Trophoblast cell (in vitro differentiated cells and primary cell): ENCODE results near the gene APOL4.
"Not testable (repeated sequence)": the region's sequence is repeated elsewhere in the genome, so short reads cannot be mapped to it uniquely, and the experiment has no call there.

ENCODE experiments used
- DNase-seq, 2 donors: peaks; one replicate each; pipeline ENCODE4 v3.0.0-alpha.2; 2016
- H2AFZ ChIP-seq: 2 replicates; pipeline ENCODE4 v1.6.1; 2013; ENCODE audit warnings: low read length, moderate library complexity, mild to moderate bottlenecking; ENCODE audit not compliant: insufficient read depth, poor library complexity
- H2AK5ac ChIP-seq: 2 replicates; pipeline ENCODE4 v1.6.1; 2013; ENCODE audit warnings: mild to moderate bottlenecking, low read length
- H2BK120ac ChIP-seq: 2 replicates; pipeline ENCODE4 v1.6.1; 2013; ENCODE audit warnings: low read length, mild to moderate bottlenecking, moderate library complexity; ENCODE audit not compliant: insufficient read depth, poor library complexity
- H2BK12ac ChIP-seq: 2 replicates; pipeline ENCODE4 v1.6.1; 2013; ENCODE audit warnings: mild to moderate bottlenecking, low read length, moderate library complexity
- H2BK5ac ChIP-seq: 2 replicates; pipeline ENCODE4 v1.6.1; 2013; ENCODE audit warnings: low read length, low read depth, moderate library complexity, mild to moderate bottlenecking; ENCODE audit not compliant: poor library complexity
- H3K14ac ChIP-seq: 2 replicates; pipeline ENCODE4 v1.6.1; 2013; ENCODE audit warnings: mild to moderate bottlenecking, low read length
- H3K18ac ChIP-seq: 2 replicates; pipeline ENCODE4 v1.6.1; 2013; ENCODE audit warnings: mild to moderate bottlenecking, low read length
- H3K23ac ChIP-seq: 2 replicates; pipeline ENCODE4 v1.6.1; 2013; ENCODE audit warnings: low read length
- H3K27ac ChIP-seq: 2 replicates; pipeline ENCODE4 v1.5.1; 2013; ENCODE audit warnings: low read depth, mild to moderate bottlenecking, inconsistent platforms, low read length, moderate library complexity
- H3K27me3 ChIP-seq: 2 replicates; pipeline ENCODE4 v1.6.1; 2013; ENCODE audit warnings: inconsistent platforms, mild to moderate bottlenecking, low read length, moderate library complexity; ENCODE audit not compliant: insufficient read depth
- H3K36me3 ChIP-seq, 2 experiments: 1 replicate in 1 of 2; 2 replicates in 1 of 2; pipeline ENCODE4 v1.6.1; 2013; ENCODE audit warnings: low read length in 2 of 2, mild to moderate bottlenecking in 2 of 2, moderate library complexity in 1 of 2; ENCODE audit not compliant: insufficient read depth in 2 of 2, control insufficient read depth in 1 of 2
- H3K4ac ChIP-seq: 2 replicates; pipeline ENCODE4 v1.6.1; 2013; ENCODE audit warnings: low read depth, mild to moderate bottlenecking, low read length, moderate library complexity
- H3K4me1 ChIP-seq, 2 experiments: 1 replicate in 1 of 2; 2 replicates in 1 of 2; pipeline ENCODE4 v1.6.1; 2013; ENCODE audit warnings: low read length in 2 of 2, mild to moderate bottlenecking in 2 of 2, moderate library complexity in 1 of 2; ENCODE audit not compliant: insufficient read depth in 2 of 2, control insufficient read depth in 1 of 2
- H3K4me2 ChIP-seq: 2 replicates; pipeline ENCODE4 v1.6.1; 2013; ENCODE audit warnings: inconsistent platforms, mild to moderate bottlenecking, low read length, moderate library complexity
- H3K4me3 ChIP-seq: 2 replicates; pipeline ENCODE4 v1.5.1; 2013; ENCODE audit warnings: mild to moderate bottlenecking, low read depth, low read length, inconsistent platforms
- H3K79me1 ChIP-seq: one replicate; pipeline ENCODE4 v1.6.1; 2013; ENCODE audit warnings: low read length
- H3K79me2 ChIP-seq: 2 replicates; pipeline ENCODE4 v1.6.1; 2013; ENCODE audit warnings: low read length, mild to moderate bottlenecking; ENCODE audit not compliant: control insufficient read depth, insufficient read depth, poor library complexity
- H3K9ac ChIP-seq: 2 replicates; pipeline ENCODE4 v1.6.1; 2013; ENCODE audit warnings: mild to moderate bottlenecking, low read length
- H3K9me3 ChIP-seq: 2 replicates; pipeline ENCODE4 v1.6.1; 2013; ENCODE audit warnings: low read depth, mild to moderate bottlenecking, control low read depth, inconsistent platforms, low read length; ENCODE audit not compliant: insufficient read depth
- H4K12ac ChIP-seq: 2 replicates; pipeline ENCODE4 v1.6.1; 2013; ENCODE audit warnings: low read depth, mild to moderate bottlenecking, low read length, moderate library complexity
- H4K8ac ChIP-seq: 2 replicates; pipeline ENCODE4 v1.6.1; 2013; ENCODE audit warnings: low read depth, mild to moderate bottlenecking, low read length, moderate library complexity
- H4K91ac ChIP-seq: one replicate; pipeline ENCODE4 v1.6.1; 2013; ENCODE audit warnings: low read depth, mild to moderate bottlenecking, low read length, moderate library complexity
- WGBS: extraction: QIAGEN DNeasy Blood & Tissue Kit; methylation state at CpG from one replicate; pipeline ENCODE4 v1.1.7; 2013; ENCODE audit warnings: missing lambda C conversion rate; ENCODE audit not compliant: insufficient read length, insufficient coverage; ENCODE audit errors: extremely low coverage; 5-methylcytosine and 5-hydroxymethylcytosine counted together

The APOL4 gene

DNA sequence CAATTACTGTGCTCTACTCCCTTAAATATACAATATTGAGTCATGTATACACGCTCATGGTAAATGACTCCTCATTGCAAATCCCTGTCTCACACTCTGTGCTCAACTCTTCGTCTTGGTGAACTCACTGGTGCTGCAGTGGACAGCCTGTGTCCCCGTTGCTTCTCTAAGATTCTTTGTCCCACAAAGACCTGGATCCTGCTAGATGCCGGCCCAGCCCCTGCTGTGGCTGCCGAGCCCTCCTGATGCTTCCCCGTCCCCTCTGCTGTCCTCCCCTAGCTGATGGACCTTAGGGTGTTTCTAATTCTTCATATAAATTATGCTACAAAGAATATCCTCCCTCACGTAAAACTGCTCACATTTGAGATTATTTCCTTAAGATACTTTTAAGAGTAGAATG, 32.2 kb upstream of the APOL4 start:
- Histone ChIP-seq H4K12ac (no peak overlapping the region), H3K18ac (no peak overlapping the region), H3K79me2 (peaks cover 2% of the 10 kb centered on the region), H3K14ac (no peak overlapping the region), H3K9ac (no peak overlapping the region), H3K79me1 (peaks cover 2% of the 10 kb centered on the region), H3K4ac (no peak overlapping the region), H2AK5ac (no peak overlapping the region), H2BK12ac (no peak overlapping the region), H3K36me3 (peaks cover 0 to 5% of the 10 kb centered on the region in 2 experiments), H3K9me3 (no peaks in the 10 kb centered on the region), H3K27ac (no peak overlapping the region), H2BK5ac (no peak overlapping the region), H4K91ac (no peak overlapping the region), H2BK120ac (no peak overlapping the region), H4K8ac (no peak overlapping the region), H2AFZ (no peak overlapping the region), H3K4me1 (peaks cover 5 to 10% of the 10 kb centered on the region in 2 experiments), H3K4me2 (no peak overlapping the region), H3K27me3 (no peaks in the 10 kb centered on the region), H3K23ac (no peak overlapping the region), H3K4me3 (no peak overlapping the region)
- DNase-seq: no peak
- WGBS: no CpG with 5 or more reads among the region's 7 CpGs

- Histone ChIP-seq H3K4me1 (peaks cover 7 to 9% of the 10 kb centered on the region in 2 experiments), H3K27ac (no peak overlapping the region), H3K4ac (no peak overlapping the region), H3K14ac (no peak overlapping the region), H3K36me3 (peaks cover 3 to 8% of the 10 kb centered on the region in 2 experiments), H2BK5ac (no peak overlapping the region), H3K9me3 (peaks cover under 1% of the 10 kb centered on the region), H2BK120ac (no peak overlapping the region), H3K9ac (no peak overlapping the region), H2AFZ (no peak overlapping the region), H3K18ac (no peak overlapping the region), H3K79me1 (no peaks in the 10 kb centered on the region), H3K79me2 (no peaks in the 10 kb centered on the region), H2BK12ac (no peak overlapping the region), H3K27me3 (no peaks in the 10 kb centered on the region), H4K12ac (no peak overlapping the region), H3K23ac (no peak overlapping the region), H4K8ac (no peak overlapping the region), H3K4me2 (no peak overlapping the region), H2AK5ac (no peak overlapping the region), H4K91ac (no peak overlapping the region), H3K4me3 (no peak overlapping the region)
- no peak for DNase-seq
- WGBS: no CpG with 5 or more reads among the region's 13 CpGs
Observed at GRCh38 chr22:36232715-36233401, 31.2 kb upstream of the APOL4 start.

- not testable (repeated sequence) for H3K4ac ChIP-seq, H4K91ac ChIP-seq, H2BK12ac ChIP-seq, H2AFZ ChIP-seq, H4K8ac ChIP-seq, H2AK5ac ChIP-seq, H3K18ac ChIP-seq, H3K4me2 ChIP-seq, H3K4me3 ChIP-seq, H3K9me3 ChIP-seq, H3K14ac ChIP-seq, H3K27ac ChIP-seq, H3K9ac ChIP-seq, H3K79me2 ChIP-seq, DNase-seq, H2BK120ac ChIP-seq, H2BK5ac ChIP-seq, H3K79me1 ChIP-seq, H3K23ac ChIP-seq, H3K27me3 ChIP-seq, H4K12ac ChIP-seq, H3K4me1 ChIP-seq
- peaks cover 5 to 14% of the 10 kb centered on the region in 2 experiments for H3K36me3 ChIP-seq
- WGBS: no CpG with 5 or more reads among the region's 5 CpGs
Observed at GRCh38 chr22:36231051-36231450, 29.4 kb upstream of the APOL4 start.

GRCh38 chr22:36229649-36230048, 28.0 kb upstream of the APOL4 start:
- not testable (repeated sequence) for H4K12ac ChIP-seq, H3K4me2 ChIP-seq, H2BK12ac ChIP-seq, H4K91ac ChIP-seq, H3K4me3 ChIP-seq, H3K4ac ChIP-seq, H2BK120ac ChIP-seq, H3K18ac ChIP-seq, H3K9me3 ChIP-seq, H3K79me2 ChIP-seq, DNase-seq, H2BK5ac ChIP-seq, H3K14ac ChIP-seq, H2AK5ac ChIP-seq, H3K79me1 ChIP-seq, H4K8ac ChIP-seq, H3K9ac ChIP-seq, H2AFZ ChIP-seq, H3K23ac ChIP-seq, H3K27ac ChIP-seq, H3K27me3 ChIP-seq, H3K4me1 ChIP-seq
- peaks cover 5 to 14% of the 10 kb centered on the region in 2 experiments for H3K36me3 ChIP-seq
- no CpG with 5 or more reads among the region's 3 CpGs for WGBS
